ENCODE measurements around the gene RPL41.
"Not testable (repeated sequence)": the region's sequence is repeated elsewhere in the genome, so short reads cannot be mapped to it uniquely, and the experiment has no call there.

Gene RPL41

DNA sequence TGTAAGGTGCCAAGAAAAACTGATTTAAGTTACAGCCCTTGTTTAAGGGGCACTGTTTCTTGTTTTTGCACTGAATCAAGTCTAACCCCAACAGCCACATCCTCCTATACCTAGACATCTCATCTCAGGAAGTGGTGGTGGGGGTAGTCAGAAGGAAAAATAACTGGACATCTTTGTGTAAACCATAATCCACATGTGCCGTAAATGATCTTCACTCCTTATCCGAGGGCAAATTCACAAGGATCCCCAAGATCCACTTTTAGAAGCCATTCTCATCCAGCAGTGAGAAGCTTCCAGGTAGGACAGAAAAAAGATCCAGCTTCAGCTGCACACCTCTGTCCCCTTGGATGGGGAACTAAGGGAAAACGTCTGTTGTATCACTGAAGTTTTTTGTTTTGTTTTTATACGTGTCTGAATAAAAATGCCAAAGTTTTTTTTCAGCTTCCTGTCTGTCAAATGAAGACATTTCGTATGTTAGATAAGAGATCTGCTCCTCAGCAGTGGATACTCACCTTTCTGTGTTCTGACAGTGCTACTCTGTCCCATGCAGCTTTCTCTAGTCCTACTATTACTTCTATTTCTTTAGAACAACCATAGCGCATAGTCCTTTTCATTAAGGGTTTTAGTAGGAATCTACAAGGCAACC lies 13.2 kb upstream of the RPL41 start:
- DNase-seq (ENCODE audit: low spot score) = no peak

DNA sequence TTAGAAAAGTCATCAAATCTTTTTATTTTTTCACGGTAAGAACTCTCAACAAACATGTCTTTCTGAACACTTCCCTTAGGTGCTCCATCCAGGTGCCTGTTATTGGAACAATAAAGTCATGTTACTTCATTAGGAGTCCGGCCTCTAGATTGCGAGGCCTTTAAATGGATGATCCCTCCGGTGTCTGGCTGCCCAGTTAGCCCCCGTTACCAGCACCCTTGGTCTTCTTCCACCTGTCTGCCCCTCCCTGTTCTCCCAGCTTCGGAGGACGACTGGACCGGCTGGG lies 12.7 kb upstream of the RPL41 start:
- no peak for DNase-seq (ENCODE audit: low spot score)

DNA sequence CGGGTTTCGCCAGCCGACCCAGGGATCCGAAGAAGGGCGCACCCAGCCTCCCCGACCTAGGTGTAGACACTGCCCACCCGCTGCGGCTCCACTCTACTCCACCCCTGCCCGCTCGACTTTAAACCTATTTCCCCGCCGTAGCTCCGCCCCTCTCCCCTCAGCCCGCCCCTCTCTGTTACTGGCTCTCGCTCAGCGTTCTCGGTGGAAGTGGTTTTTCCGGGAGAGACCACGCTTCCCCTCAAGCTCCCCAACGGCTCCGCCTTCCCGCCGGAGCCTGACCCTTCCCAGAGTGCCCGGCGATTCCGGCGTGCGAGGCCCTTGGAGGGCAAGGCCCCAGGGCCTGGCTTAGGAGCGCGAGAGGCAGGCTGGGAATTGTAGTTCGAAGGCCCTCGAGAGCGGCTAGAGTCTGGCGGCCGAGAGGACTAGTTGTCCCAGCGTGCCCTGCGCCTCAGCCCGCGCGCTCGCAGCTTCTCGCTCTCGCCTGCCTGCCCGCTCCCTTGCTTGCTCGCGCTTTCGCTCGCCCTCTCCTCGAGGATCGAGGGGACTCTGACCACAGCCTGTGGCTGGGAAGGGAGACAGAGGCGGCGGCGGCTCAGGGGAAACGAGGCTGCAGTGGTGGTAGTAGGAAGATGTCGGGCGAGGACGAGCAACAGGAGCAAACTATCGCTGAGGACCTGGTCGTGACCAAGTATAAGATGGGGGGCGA lies 12.2 kb upstream of the RPL41 start, which contains the start of gene PA2G4:
Gene PA2G4 (plus strand): TSS at position 451 of the 706 bp plus-strand sequence. CDS start 179 bp downstream, at position 630.
- peak; percentile 98 for DNase-seq (ENCODE audit: low spot score)

DNA sequence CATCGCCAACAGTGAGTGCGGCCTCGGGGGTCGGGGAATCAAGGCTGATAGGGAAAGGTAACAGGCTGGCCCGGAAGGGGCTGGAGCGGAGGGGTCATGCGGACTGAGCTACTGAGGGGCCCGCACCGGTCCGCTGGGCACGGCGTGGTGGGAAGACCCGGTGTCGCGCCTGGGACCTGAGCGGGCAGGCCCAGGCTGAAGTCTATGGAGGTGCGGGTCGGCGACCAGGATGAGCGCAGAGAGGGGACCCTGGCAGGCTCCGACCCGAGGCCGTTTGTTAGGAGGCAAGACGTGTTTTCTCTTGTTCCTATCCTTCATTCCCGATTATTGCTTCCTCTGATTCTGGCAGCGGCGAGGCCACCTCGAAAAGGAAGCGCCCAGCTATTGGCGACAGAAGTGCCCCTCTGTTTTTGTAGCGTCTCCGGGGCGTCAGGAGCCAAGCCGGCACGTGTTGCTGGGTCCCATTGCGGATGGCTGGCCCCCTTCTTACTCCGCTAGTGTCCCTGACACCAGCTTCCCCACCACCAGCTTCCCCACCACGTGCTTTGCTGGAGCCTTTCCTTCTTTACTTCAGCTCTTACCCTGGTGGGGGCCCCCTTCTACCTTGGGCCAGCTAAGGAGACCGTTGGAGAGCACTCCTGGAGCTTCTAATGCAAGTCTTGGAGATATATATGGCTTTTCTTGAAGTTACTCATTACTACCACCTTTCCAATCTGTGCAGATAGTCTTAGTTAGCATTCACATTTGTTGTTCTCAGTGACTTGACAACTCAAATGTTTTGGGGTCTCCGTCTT lies 11.4 kb upstream of the RPL41 start:
- DNase-seq (ENCODE audit: low spot score) = peak; percentile 57

DNA sequence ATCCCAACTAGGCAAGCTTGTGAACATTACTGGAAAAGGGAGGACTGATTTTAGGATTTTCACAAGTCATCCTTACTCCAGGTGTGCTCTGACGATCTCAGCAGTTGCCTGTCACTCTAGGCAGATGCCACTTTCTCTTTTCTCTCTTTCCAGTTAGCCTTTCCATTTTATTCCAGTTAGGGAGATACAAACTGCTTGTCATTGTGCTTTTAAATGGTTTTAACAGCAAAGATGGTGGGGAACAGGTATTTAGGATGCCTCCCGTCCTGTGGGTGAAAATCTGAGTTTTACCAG lies 10.9 kb upstream of the RPL41 start:
- DNase-seq (ENCODE audit: low spot score) = no peak

DNA sequence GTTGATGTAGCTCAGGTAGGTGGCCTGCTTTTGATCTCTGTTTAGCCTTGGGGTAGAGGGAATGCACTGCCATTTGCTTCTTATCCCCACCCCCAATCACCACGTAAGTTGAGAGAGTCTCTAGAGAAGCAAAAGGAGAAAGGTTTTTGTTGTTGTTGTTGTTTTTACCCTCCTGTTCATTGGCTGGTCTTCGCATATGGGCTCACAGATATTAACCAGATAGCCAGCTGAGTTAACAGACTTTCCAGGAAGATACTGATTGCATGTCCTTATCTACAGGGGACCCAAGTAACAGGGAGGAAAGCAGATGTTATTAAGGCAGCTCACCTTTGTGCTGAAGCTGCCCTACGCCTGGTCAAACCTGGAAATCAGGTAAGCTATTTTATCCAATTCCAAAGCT lies 9.2 kb upstream of the RPL41 start:
- DNase-seq (ENCODE audit: low spot score) = no peak

DNA sequence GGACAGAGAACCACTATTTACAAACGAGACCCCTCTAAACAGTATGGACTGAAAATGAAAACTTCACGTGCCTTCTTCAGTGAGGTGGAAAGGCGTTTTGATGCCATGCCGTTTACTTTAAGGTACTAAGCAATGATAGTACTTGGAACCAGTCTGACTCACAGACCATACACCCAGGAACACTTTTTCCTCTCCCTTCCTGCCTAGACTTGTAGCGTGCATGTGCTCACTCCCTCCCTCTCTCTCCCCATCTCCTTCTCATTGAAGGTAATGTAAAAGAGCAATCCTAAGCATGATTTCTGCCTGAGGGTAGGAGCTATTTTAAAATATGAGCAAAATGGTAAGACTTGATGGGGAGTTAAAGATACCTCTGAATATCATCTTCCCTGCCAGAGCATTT lies 5.9 kb upstream of the RPL41 start:
- DNase-seq (ENCODE audit: low spot score) = no peak

DNA sequence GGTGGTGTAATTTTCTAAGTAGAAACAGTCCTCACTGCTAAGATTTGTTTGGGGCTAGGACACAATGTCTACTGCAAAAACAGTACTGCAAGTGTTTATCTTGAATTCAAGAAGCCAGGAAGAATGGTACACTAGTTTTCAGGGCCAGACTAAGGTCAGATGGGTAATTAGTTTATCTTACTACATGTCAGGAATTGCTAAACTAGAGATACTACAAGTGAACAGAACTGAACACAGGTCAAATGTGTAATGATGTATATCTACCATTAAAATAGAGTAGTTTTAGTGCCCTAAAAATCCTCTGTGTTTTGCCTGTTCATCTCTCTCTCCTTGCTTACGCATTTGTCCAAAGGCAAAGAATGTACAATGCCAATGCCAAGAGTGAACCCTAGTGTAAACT lies 2.3 kb upstream of the RPL41 start:
- DNase-seq (ENCODE audit: low spot score) = no peak

DNA sequence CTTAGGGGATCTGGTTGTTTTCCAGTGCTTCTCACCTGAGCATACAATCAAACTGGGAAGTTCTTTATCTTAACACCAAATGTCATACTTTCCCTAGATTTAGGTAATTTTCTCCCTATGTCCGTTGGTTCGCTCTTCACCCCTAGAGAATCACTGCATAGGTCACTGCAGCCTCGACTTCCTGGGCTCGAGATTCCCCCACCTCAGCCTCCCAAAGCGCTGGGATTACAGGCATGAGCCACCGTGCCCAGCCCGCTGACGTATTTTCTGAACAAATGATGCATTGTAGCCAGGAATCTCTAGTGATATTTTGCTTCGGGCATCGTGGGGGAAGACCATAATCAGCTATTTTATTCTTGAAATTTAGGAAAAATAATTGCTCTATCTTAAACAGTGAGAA lies 1.1 kb upstream of the RPL41 start:
- DNase-seq (ENCODE audit: low spot score) = peak; percentile 83

DNA sequence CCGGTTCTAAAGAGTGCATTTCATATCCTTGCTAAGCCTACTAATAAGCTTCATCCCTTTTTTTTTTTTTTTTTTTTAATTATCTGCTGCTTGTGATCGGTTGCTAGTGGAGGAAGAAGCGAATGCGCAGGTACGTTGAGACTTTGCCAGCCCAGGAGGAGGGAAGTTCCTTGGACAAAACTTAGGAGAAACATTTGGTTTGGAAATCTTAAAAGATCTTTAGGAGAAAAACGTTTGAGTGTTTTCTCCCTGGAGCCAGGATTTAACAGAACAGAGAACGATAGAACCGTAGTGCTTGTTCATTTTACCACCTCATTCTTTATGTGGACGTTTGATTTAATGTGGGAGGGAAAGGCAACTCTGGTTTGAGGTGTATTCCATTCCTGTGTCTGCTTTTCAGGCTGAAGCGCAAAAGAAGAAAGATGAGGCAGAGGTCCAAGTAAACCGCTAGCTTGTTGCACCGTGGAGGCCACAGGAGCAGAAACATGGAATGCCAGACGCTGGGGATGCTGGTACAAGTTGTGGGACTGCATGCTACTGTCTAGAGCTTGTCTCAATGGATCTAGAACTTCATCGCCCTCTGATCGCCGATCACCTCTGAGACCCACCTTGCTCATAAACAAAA lies 761 bp downstream of the RPL41 start:
- DNase-seq (ENCODE audit: low spot score) = not testable (repeated sequence)

DNA sequence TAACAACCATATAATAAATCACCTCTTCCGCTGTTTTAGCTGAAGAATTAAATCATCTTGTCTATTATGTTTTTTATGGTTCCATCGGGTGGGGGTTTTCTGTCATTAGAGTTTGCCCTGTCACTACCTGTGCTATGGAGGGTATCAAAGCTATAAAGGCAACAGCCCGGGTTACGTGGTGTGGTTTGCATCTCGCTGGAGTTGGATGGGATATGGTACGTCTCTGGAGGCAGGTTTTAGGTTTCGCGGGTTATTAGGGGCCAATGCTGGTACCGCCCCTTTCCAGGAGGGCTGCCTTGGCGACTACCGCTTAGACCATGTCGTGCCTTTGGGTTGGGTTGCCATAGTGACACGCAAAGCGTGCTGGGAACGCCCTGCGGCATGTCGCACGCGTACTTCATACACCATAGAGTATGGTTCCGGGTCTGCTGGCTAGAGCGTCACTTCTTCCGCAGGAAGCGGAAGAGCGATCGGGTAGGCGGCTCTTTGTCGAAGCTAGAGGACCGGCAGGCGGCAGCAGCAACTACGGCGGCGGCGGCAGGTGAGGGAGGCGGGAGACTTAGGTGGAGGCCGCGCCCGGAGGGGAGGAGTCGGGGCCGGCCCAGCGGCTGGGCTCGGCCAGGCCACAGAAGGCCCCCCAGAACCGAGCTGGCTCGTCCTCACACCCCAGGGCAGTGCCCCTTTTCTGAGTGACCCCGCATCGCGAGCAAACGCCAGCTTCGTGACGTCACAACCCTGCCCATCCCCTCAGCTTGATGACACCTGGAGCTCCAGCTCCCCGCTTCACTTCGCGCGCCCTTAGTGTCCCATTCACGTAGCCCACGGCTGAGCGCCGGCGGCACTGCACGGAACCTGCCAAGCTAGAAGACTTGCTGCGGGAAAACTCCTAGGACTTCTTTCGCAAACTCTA lies 1.6 kb downstream of the RPL41 start, which contains the start of gene ZC3H10:
Gene ZC3H10 (plus strand): TSS at position 489 of the 910 bp plus-strand sequence. CDS start 2,297 bp downstream, outside the sequence.
- DNase-seq (ENCODE audit: low spot score) = peak; percentile 100

DNA sequence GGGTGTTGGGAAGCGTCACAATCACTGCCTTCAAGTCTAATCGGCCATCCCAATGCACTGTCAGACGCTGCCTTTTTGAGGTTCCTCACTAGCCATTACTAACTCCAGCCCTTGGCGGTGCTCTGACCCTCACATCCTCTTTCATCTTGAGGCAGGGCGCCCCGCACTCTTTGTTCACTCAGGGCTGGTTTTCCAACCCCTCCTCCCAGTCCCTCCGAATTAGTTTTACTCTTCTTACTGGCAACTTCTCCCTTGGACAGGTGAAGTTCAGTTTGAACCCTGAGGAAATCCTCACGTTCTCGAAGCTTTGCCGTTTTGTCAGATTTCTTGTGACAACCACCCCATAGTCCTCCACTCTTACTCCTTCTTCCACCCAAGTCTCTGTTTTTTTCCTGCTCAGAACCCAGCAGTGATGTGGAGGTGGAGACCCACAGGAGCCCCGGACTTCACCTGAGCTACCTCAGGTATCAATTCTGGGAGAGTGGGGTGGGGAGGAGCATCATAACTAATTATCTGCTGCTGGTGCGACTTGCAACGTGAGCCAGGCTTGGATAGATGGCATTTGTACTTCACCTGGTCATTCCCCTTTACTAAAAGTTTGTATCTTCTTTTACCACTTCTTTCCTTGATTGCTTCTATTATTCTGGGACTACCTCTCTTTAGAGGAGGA lies 2.4 kb downstream of the RPL41 start:
- no peak for DNase-seq (ENCODE audit: low spot score)

DNA sequence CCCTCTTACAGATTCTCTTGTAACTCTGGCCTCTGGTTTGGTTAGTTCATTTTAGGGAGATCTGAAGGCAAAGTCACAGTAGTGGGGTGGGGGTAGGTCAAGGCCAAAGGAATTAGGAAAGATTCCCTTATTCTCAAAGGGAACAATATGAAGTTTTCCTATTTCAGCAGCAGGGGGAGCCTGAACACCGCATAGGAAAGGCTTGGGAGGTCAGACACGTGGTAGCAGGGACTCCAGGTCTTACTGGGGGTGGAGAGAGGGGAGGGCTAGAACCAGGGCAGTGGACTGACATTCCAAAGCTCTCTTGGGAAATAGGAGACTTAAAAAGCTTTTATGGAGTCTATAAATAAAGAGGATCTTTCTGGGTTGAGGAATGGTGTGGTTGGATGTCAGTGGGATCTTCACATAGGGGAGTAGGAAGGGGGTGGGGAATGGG lies 2.9 kb downstream of the RPL41 start:
- DNase-seq (ENCODE audit: low spot score) = peak; percentile 93

DNA sequence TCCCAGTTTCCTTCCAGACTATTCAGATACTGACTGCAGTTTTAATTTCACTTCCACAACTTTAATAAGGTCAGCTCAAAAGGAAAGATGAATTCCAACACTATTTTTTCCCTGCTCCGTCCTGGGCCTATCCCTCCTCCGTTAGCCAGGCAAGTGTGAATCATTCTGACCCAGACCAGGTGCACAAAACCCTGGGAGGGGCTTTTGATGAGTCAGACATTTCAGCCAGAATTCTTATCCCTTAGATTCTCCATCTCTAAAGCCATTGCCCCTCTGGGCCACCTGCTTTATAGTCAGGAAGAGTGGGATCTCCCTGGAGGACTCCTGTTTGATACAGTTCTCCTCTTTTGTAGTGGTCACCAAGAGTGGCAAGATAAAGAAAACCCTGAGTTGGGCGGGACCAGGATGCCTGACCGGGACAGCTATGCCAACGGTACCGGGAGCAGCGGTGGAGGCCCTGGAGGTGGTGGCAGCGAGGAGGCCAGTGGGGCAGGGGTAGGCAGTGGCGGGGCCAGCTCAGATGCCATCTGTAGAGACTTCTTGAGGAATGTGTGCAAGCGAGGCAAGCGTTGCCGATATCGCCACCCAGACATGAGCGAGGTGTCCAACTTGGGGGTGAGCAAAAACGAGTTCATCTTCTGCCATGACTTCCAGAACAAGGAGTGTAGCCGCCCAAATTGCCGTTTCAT lies 3.9 kb downstream of the RPL41 start:
- DNase-seq (ENCODE audit: low spot score) = no peak

DNA sequence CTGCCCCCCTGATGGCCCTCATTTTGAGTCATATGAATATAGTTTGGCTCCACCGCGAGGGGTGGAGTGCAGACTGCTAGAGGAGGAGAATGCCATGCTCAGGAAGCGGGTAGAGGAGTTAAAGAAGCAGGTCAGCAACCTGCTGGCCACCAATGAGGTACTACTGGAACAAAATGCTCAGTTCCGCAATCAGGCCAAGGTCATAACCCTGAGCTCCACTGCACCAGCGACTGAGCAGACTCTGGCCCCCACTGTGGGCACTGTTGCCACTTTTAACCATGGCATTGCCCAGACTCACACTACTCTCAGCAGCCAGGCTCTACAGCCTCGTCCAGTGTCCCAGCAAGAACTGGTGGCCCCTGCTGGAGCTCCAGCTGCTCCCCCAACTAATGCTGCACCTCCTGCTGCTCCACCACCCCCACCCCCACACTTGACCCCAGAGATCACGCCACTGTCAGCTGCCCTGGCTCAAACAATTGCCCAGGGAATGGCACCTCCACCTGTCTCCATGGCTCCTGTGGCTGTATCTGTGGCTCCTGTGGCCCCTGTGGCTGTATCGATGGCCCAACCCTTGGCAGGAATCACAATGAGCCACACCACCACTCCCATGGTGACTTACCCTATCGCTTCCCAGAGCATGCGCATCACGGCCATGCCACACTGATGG lies 4.9 kb downstream of the RPL41 start:
- no peak for DNase-seq (ENCODE audit: low spot score)

DNA sequence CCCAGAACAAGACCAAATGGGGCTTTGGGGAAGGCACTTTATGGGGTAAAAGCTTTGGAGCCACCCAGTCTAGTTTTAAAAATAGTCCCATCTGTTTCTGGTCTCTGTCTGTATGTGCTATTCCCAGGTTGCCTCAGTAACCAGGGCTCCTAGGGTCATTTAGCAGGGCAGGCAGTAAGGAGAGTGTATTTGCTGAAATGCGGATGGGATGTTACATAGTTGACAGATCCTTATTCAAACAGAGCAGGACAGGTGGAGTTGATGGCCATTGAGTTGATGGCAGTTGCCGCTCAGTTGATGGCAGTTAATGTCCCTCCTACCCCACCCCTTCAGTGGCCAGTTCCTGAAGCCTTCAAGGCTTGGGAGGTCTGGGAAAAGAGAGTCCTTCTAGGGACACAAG lies 6.2 kb downstream of the RPL41 start:
- no peak for DNase-seq (ENCODE audit: low spot score)

DNA sequence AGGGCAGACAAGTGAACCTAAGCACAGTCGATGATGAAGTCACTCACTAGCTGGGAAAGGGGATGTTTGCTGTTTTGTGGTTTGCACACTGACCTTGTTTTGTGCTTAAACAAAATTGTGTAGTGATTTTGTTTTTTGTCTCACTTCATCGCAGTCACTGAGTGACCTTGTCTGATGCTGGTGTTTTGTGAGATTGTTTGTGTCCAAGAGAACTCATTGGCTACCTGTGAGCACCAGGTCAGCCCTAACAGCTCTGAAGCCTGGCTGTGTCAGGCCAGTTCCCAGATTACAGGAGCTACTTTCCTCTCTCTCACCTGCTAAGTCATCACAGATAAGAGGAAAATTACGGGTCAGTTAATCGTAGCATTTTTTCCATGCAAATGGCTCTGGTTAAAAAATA lies 7.7 kb downstream of the RPL41 start:
- DNase-seq (ENCODE audit: low spot score) = no peak

DNA sequence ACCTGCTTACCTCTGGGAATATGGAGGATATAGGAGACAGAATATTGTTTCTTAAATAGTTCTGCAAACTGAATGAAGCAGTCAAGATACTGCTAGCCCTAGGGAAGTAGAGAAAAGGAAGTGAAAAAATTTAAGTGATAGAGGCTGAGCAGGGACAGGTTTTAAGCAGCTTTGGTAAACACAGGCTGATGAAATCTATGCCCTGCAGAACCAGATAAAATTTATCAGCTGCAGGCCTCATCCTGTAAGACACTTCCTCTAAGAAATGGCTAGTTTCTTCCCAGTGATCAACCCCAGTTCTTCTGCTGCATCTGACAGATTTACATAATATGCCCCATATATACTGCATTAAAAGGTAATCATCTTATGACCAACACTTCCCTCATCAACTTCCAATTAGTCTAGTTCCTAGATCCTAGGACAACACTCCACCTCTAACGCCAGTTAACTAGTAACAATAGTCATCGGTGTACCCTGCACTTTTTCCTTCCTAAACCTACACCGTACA lies 10.4 kb downstream of the RPL41 start:
- no peak for DNase-seq (ENCODE audit: low spot score)

DNA sequence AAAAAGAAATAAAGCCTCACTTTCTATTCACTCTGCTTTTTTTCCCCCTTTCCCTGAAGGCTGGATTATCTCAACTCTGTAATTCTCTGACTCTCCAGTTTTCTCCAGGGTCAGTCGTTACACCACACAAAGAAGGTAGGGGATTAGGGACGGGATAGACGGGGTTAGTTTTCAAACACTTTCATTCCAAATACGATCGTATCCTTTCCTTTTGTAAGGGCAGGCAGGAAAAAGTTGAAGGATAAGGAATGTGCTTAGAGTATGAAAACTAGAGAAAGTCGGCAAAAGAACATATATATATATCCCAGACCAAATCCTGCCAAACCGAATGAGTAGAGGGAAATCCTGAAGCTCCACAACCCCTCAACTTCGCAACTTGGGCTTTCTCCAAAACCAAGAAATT lies 11.1 kb downstream of the RPL41 start:
- no peak for DNase-seq (ENCODE audit: low spot score)
